Vagina (tissue), 2 donors: ENCODE measurements around the gene ALB. TPM values are rescaled to one million over a fixed set of nuclear protein-coding genes. Genes with fewer than 3 reads are reported as not detected.

Experiments used
- DNase-seq, 2 donors: peaks; one replicate each; pipeline ENCODE4 v3.0.0-alpha.2; 2017; ENCODE audit errors: extremely low spot score in 2 of 2
- H3K27ac ChIP-seq: fragments of 200-600 bp; sonication (generic); one replicate; pipeline ENCODE4 v1.5.1; 2019
- H3K27me3 ChIP-seq: fragments of 200-600 bp; sonication (generic); one replicate; pipeline ENCODE4 v1.5.1; 2019
- H3K36me3 ChIP-seq, 2 donors: fragments of 200-600 bp; sonication (generic); one replicate each; pipeline ENCODE4 v1.5.1; 2017 to 2019
- H3K4me1 ChIP-seq: fragments of 200-600 bp; sonication (generic); one replicate; pipeline ENCODE4 v1.5.1; 2019
- H3K4me3 ChIP-seq, 2 donors: fragments of 200-600 bp; sonication (generic); 1 replicate in 1 of 2; 2 replicates in 1 of 2; pipeline ENCODE4 v1.5.1; 2016 to 2019
- H3K9me3 ChIP-seq: fragments of 200-600 bp; sonication (generic); one replicate; pipeline ENCODE4 v1.5.1; 2019
- POLR2A ChIP-seq, 2 donors: fragments of 450-650 bp; IDR thresholded peaks; one replicate each; pipeline ENCODE4 v1.6.1; 2017; ENCODE audit warnings: antibody characterized with exemption in 2 of 2, mild to moderate bottlenecking in 2 of 2, moderate library complexity in 2 of 2
- POLR2AphosphoS5 ChIP-seq, 2 donors: sonication (generic); formaldehyde crosslinking; IDR thresholded peaks; one replicate each; pipeline ENCODE4 v1.9.0; 2017; ENCODE audit warnings: antibody characterized with exemption in 2 of 2, mild to moderate bottlenecking in 2 of 2, low read depth in 1 of 2; ENCODE audit not compliant: insufficient read depth in 1 of 2
- intact Hi-C: fragments of 100-400 bp; cut with DNase I; formaldehyde crosslinking; loops from one replicate; pipeline ENCODE4 v1.15.1; 2023
- total RNA-seq: library from RNA; depleted of rRNA; stranded (reverse); fragments of >200 nt; gene quantifications from one replicate; pipeline ENCODE4 v1.2.3, GENCODE V29; 2016
- TF ChIP-seq, protein P1 (sequence below), 3 experiments: fragments of 450-650 bp in 2 of 3; fragments of 200-600 bp in 1 of 3; sonication (generic) in 1 of 3; IDR thresholded peaks; one replicate each; pipeline ENCODE4 v1.5.1; 2017 to 2019; ENCODE audit warnings: antibody characterized with exemption in 3 of 3, mild to moderate bottlenecking in 2 of 3, moderate library complexity in 2 of 3

ALB gene
- total RNA-seq, 1 donor from 2014 or later, result not detected

DNA sequence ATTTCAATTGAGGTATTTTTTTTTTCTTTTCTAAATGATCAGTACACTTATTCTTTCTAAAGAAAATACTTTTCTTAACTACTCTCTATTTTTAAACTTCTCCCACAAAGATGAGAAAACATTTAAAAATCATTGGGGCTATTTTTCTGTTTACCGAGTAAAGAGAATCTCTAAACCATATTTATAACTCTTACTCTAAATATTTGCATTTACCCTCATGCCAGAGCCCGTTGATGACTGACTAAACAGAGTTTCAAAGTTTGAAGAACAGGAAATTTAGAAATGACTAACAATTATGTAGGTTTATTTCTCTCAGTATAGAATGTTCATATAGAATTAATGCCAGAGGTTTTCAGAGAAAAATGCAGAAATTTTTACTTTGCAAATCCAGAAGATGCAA, 2.7 kb upstream of the ALB start:
- no peak overlapping the region for H3K4me3 ChIP-seq
- no peaks in the 10 kb centered on the region for H3K9me3 ChIP-seq
- DNase-seq, result no peak
- no peaks in the 10 kb centered on the region for H3K36me3 ChIP-seq
- H3K4me1 ChIP-seq, result no peaks in the 10 kb centered on the region
- TF ChIP-seq, protein P1, sequence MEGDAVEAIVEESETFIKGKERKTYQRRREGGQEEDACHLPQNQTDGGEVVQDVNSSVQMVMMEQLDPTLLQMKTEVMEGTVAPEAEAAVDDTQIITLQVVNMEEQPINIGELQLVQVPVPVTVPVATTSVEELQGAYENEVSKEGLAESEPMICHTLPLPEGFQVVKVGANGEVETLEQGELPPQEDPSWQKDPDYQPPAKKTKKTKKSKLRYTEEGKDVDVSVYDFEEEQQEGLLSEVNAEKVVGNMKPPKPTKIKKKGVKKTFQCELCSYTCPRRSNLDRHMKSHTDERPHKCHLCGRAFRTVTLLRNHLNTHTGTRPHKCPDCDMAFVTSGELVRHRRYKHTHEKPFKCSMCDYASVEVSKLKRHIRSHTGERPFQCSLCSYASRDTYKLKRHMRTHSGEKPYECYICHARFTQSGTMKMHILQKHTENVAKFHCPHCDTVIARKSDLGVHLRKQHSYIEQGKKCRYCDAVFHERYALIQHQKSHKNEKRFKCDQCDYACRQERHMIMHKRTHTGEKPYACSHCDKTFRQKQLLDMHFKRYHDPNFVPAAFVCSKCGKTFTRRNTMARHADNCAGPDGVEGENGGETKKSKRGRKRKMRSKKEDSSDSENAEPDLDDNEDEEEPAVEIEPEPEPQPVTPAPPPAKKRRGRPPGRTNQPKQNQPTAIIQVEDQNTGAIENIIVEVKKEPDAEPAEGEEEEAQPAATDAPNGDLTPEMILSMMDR (IDR thresholded peaks at IDR 0.05), result no peak
- TF ChIP-seq POLR2A (IDR thresholded peaks at IDR 0.05), result no peak
- no peak for TF ChIP-seq POLR2AphosphoS5 (IDR thresholded peaks at IDR 0.05; ENCODE audit: insufficient read depth in 1 of 2, low read depth in 1 of 2)
- intact Hi-C loops, result no loop called here
- no peak overlapping the region for H3K27ac ChIP-seq
- no peaks in the 10 kb centered on the region for H3K27me3 ChIP-seq

DNA sequence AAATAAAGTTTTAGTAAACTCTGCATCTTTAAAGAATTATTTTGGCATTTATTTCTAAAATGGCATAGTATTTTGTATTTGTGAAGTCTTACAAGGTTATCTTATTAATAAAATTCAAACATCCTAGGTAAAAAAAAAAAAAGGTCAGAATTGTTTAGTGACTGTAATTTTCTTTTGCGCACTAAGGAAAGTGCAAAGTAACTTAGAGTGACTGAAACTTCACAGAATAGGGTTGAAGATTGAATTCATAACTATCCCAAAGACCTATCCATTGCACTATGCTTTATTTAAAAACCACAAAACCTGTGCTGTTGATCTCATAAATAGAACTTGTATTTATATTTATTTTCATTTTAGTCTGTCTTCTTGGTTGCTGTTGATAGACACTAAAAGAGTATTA, 370 bp downstream of the ALB start:
- no peak overlapping the region for H3K27ac ChIP-seq
- H3K4me3 ChIP-seq, result no peak overlapping the region
- H3K27me3 ChIP-seq, result no peaks in the 10 kb centered on the region
- no peaks in the 10 kb centered on the region for H3K36me3 ChIP-seq
- no peaks in the 10 kb centered on the region for H3K4me1 ChIP-seq
- TF ChIP-seq POLR2AphosphoS5 (IDR thresholded peaks at IDR 0.05; ENCODE audit: insufficient read depth in 1 of 2, low read depth in 1 of 2) (no peak), POLR2A (IDR thresholded peaks at IDR 0.05) (no peak)
- TF ChIP-seq, protein P1 (IDR thresholded peaks at IDR 0.05), result no peak
- intact Hi-C loops, result no loop called here
- H3K9me3 ChIP-seq, result no peaks in the 10 kb centered on the region
- DNase-seq, result no peak

DNA sequence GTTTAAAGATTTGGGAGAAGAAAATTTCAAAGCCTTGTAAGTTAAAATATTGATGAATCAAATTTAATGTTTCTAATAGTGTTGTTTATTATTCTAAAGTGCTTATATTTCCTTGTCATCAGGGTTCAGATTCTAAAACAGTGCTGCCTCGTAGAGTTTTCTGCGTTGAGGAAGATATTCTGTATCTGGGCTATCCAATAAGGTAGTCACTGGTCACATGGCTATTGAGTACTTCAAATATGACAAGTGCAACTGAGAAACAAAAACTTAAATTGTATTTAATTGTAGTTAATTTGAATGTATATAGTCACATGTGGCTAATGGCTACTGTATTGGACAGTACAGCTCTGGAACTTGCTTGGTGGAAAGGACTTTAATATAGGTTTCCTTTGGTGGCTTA, 1.1 kb downstream of the ALB start:
- no peak overlapping the region for H3K27ac ChIP-seq
- no peaks in the 10 kb centered on the region for H3K27me3 ChIP-seq
- H3K9me3 ChIP-seq, result no peaks in the 10 kb centered on the region
- TF ChIP-seq, protein P1 (IDR thresholded peaks at IDR 0.05), result no peak
- TF ChIP-seq POLR2A (IDR thresholded peaks at IDR 0.05) (no peak), POLR2AphosphoS5 (IDR thresholded peaks at IDR 0.05; ENCODE audit: insufficient read depth in 1 of 2, low read depth in 1 of 2) (no peak)
- no peak for DNase-seq
- H3K36me3 ChIP-seq, result no peaks in the 10 kb centered on the region
- intact Hi-C loops, result no loop called here
- no peak overlapping the region for H3K4me3 ChIP-seq
- H3K4me1 ChIP-seq, result no peaks in the 10 kb centered on the region

DNA sequence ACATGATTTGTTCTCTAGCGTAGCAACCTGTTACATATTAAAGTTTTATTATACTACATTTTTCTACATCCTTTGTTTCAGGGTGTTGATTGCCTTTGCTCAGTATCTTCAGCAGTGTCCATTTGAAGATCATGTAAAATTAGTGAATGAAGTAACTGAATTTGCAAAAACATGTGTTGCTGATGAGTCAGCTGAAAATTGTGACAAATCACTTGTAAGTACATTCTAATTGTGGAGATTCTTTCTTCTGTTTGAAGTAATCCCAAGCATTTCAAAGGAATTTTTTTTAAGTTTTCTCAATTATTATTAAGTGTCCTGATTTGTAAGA, 2.4 kb downstream of the ALB start:
- Histone ChIP-seq H3K9me3 (no peaks in the 10 kb centered on the region), H3K27ac (no peak overlapping the region), H3K4me3 (no peak overlapping the region), H3K4me1 (no peaks in the 10 kb centered on the region), H3K36me3 (no peaks in the 10 kb centered on the region), H3K27me3 (no peaks in the 10 kb centered on the region)
- TF ChIP-seq POLR2AphosphoS5 (IDR thresholded peaks at IDR 0.05; ENCODE audit: insufficient read depth in 1 of 2, low read depth in 1 of 2) (no peak), POLR2A (IDR thresholded peaks at IDR 0.05) (no peak)
- TF ChIP-seq, protein P1 (IDR thresholded peaks at IDR 0.05), result no peak
- DNase-seq, result no peak
- intact Hi-C loops, result no loop called here

DNA sequence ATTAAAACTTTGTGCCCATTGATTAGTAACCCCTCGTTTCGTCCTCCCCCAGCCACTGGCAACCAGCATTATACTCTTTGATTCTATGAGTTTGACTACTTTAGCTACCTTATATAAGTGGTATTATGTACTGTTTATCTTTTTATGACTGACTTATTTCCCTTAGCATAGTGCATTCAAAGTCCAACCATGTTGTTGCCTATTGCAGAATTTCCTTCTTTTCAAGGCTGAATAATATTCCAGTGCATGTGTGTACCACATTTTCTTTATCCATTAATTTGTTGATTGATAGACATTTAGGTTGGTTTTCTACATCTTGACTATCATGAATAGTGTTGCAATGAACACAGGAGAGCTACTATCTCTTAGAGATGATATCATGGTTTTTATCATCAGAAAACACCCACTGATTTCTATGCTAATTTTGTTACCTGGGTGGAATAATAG, 3.2 kb downstream of the ALB start:
- H3K9me3 ChIP-seq, result no peaks in the 10 kb centered on the region
- TF ChIP-seq POLR2AphosphoS5 (IDR thresholded peaks at IDR 0.05; ENCODE audit: insufficient read depth in 1 of 2, low read depth in 1 of 2), result no peak
- no peak for TF ChIP-seq POLR2A (IDR thresholded peaks at IDR 0.05)
- TF ChIP-seq, protein P1 (IDR thresholded peaks at IDR 0.05), result no peak
- intact Hi-C loops, result no loop called here
- no peaks in the 10 kb centered on the region for H3K36me3 ChIP-seq
- H3K27me3 ChIP-seq, result no peaks in the 10 kb centered on the region
- H3K4me1 ChIP-seq, result no peaks in the 10 kb centered on the region
- no peak overlapping the region for H3K4me3 ChIP-seq
- H3K27ac ChIP-seq, result no peak overlapping the region
- no peak for DNase-seq
